Mesenchymal stem cell (in vitro differentiated cells and primary cell): Measurements from ENCODE around the gene MAP4K4.

Experiments used
- DNase-seq: peaks from one replicate; pipeline ENCODE4 v3.0.0-alpha.2; 2013
- H2AFZ ChIP-seq: one replicate; pipeline ENCODE4 v1.6.1; 2013; ENCODE audit warnings: low read depth, mild to moderate bottlenecking, control low read depth, inconsistent platforms, low read length, moderate library complexity
- H2AK5ac ChIP-seq: 2 replicates; pipeline ENCODE4 v1.6.1; 2013; ENCODE audit warnings: low read length, moderate library complexity, mild to moderate bottlenecking, inconsistent platforms; ENCODE audit not compliant: severe bottlenecking
- H2BK120ac ChIP-seq: one replicate; pipeline ENCODE4 v1.6.1; 2013; ENCODE audit warnings: low read depth, mild to moderate bottlenecking, inconsistent platforms, low read length, moderate library complexity
- H2BK12ac ChIP-seq, 2 experiments: one replicate each; pipeline ENCODE4 v1.6.1; 2013; ENCODE audit warnings: inconsistent platforms in 2 of 2, low read length in 2 of 2, mild to moderate bottlenecking in 2 of 2, moderate library complexity in 2 of 2, control low read depth in 1 of 2
- H2BK15ac ChIP-seq: one replicate; pipeline ENCODE4 v1.6.1; 2013; ENCODE audit warnings: mild to moderate bottlenecking, low read depth, inconsistent platforms; ENCODE audit not compliant: poor library complexity, severe bottlenecking
- H2BK5ac ChIP-seq: 2 replicates; pipeline ENCODE4 v1.6.1; 2013; ENCODE audit warnings: low read depth, mild to moderate bottlenecking, low read length, control low read depth, inconsistent platforms; ENCODE audit not compliant: poor library complexity, severe bottlenecking
- H3K14ac ChIP-seq, 2 experiments: one replicate each; pipeline ENCODE4 v1.6.1; 2013; ENCODE audit warnings: inconsistent platforms in 2 of 2, low read length in 2 of 2, control low read depth in 1 of 2, mild to moderate bottlenecking in 1 of 2, moderate library complexity in 1 of 2
- H3K18ac ChIP-seq, 2 experiments: one replicate each; pipeline ENCODE4 v1.6.1; 2013; ENCODE audit warnings: inconsistent platforms in 2 of 2, low read length in 2 of 2, control low read depth in 1 of 2, low read depth in 1 of 2, mild to moderate bottlenecking in 1 of 2
- H3K23ac ChIP-seq, 2 experiments: one replicate each; pipeline ENCODE4 v1.6.1; 2013; ENCODE audit warnings: inconsistent platforms in 2 of 2, low read length in 2 of 2, mild to moderate bottlenecking in 2 of 2, moderate library complexity in 2 of 2, control low read depth in 1 of 2
- H3K27ac ChIP-seq: 2 replicates; pipeline ENCODE4 v1.5.1; 2013; ENCODE audit warnings: mild to moderate bottlenecking, moderate library complexity, low read length, control low read depth, inconsistent platforms; ENCODE audit not compliant: poor library complexity, severe bottlenecking
- H3K27me3 ChIP-seq, 2 experiments: 2 replicates each; pipeline versions ENCODE4 v1.6.1 to v1.7.0; 2013; ENCODE audit warnings: low read length in 2 of 2, mild to moderate bottlenecking in 2 of 2, moderate library complexity in 2 of 2, control low read depth in 1 of 2, inconsistent platforms in 1 of 2; ENCODE audit not compliant: control insufficient read depth in 1 of 2, insufficient read depth in 1 of 2
- H3K36me3 ChIP-seq, 2 experiments: 2 replicates each; pipeline versions ENCODE4 v1.6.1 to v1.7.0; 2013; ENCODE audit warnings: low read length in 2 of 2, control low read depth in 1 of 2, inconsistent platforms in 1 of 2, low read depth in 1 of 2, mild to moderate bottlenecking in 1 of 2; ENCODE audit not compliant: insufficient read depth in 2 of 2, control insufficient read depth in 1 of 2
- H3K4ac ChIP-seq, 2 experiments: one replicate each; pipeline ENCODE4 v1.6.1; 2013; ENCODE audit warnings: inconsistent platforms in 2 of 2, low read length in 2 of 2, mild to moderate bottlenecking in 2 of 2, moderate library complexity in 2 of 2, control low read depth in 1 of 2, low read depth in 1 of 2
- H3K4me1 ChIP-seq: 2 replicates; pipeline ENCODE4 v1.6.1; 2013; ENCODE audit warnings: low read depth, low read length, control low read depth; ENCODE audit not compliant: control insufficient read depth, insufficient read depth
- H3K4me2 ChIP-seq: 2 replicates; pipeline ENCODE4 v1.6.1; 2013; ENCODE audit warnings: low read length, mild to moderate bottlenecking, inconsistent platforms; ENCODE audit not compliant: poor library complexity, severe bottlenecking
- H3K4me3 ChIP-seq, 2 experiments: 2 replicates each; pipeline versions ENCODE4 v1.5.1 to v1.7.0; 2013; ENCODE audit warnings: low read length in 2 of 2, mild to moderate bottlenecking in 2 of 2, control low read depth in 1 of 2, low read depth in 1 of 2; ENCODE audit not compliant: insufficient read depth in 1 of 2
- H3K79me1 ChIP-seq: replicated peaks from 2 replicates; pipeline ENCODE4 v1.6.1; 2013; ENCODE audit warnings: mild to moderate bottlenecking, control low read depth, low read length, inconsistent platforms; ENCODE audit not compliant: poor library complexity, severe bottlenecking
- H3K9ac ChIP-seq: 2 replicates; pipeline ENCODE4 v1.7.0; 2013; ENCODE audit warnings: mild to moderate bottlenecking, low read length, moderate library complexity
- H3K9me3 ChIP-seq: 2 replicates; pipeline ENCODE4 v1.7.0; 2013; ENCODE audit warnings: mild to moderate bottlenecking, low read length; ENCODE audit not compliant: control insufficient read depth
- H4K8ac ChIP-seq: one replicate; pipeline ENCODE4 v1.6.1; 2013; ENCODE audit warnings: inconsistent platforms, mild to moderate bottlenecking, low read length, moderate library complexity
- H4K91ac ChIP-seq: one replicate; pipeline ENCODE4 v1.6.1; 2013; ENCODE audit warnings: mild to moderate bottlenecking, low read length, inconsistent platforms
- WGBS: methylation state at CpG from one replicate; pipeline ENCODE4 v1.1.7; 2013; ENCODE audit warnings: mixed read lengths; 5-methylcytosine and 5-hydroxymethylcytosine counted together

The MAP4K4 gene

GRCh38 chr2:101847661-101848339 is 150.3 kb downstream of the MAP4K4 start:
- peaks cover 6 to 99% of the 10 kb centered on the region in 2 experiments for H3K36me3 ChIP-seq
- H4K91ac ChIP-seq: no peak overlapping the region
- 99% methylated on average over 3 of the region's 4 CpGs for WGBS
- H2BK5ac ChIP-seq: no peak overlapping the region
- no peaks in the 10 kb centered on the region for H3K27me3 ChIP-seq
- H3K4me2 ChIP-seq: no peak overlapping the region
- DNase-seq: no peak
- H4K8ac ChIP-seq: no peak overlapping the region
- H2AFZ ChIP-seq: no peak overlapping the region
- peaks cover 10% of the 10 kb centered on the region for H3K4me1 ChIP-seq
- H3K4me3 ChIP-seq: no peak overlapping the region
- H2BK15ac ChIP-seq: no peak overlapping the region
- H3K14ac ChIP-seq: no peak overlapping the region
- peaks cover 30% of the 10 kb centered on the region for H3K79me1 ChIP-seq
- no peak overlapping the region for H3K9ac ChIP-seq
- H2BK12ac ChIP-seq: no peak overlapping the region
- no peak overlapping the region for H3K27ac ChIP-seq
- no peaks in the 10 kb centered on the region for H3K9me3 ChIP-seq
- no peak overlapping the region for H2AK5ac ChIP-seq
- H3K18ac ChIP-seq: no peak overlapping the region
- no peak overlapping the region for H2BK120ac ChIP-seq
- H3K23ac ChIP-seq: no peak overlapping the region
- no peak overlapping the region for H3K4ac ChIP-seq

GRCh38 chr2:101848769-101849410 is 151.4 kb downstream of the MAP4K4 start:
- H2AFZ ChIP-seq: no peak overlapping the region
- no peak overlapping the region for H4K8ac ChIP-seq
- no peaks in the 10 kb centered on the region for H3K27me3 ChIP-seq
- DNase-seq: no peak
- H3K79me1 ChIP-seq: peaks cover 26% of the 10 kb centered on the region
- no peaks in the 10 kb centered on the region for H3K9me3 ChIP-seq
- H2BK15ac ChIP-seq: no peak overlapping the region
- H3K23ac ChIP-seq: no peak overlapping the region
- no peak overlapping the region for H2BK120ac ChIP-seq
- H3K4me3 ChIP-seq: no peak overlapping the region
- 88% methylated on average over 6 of the region's 6 CpGs for WGBS
- no peak overlapping the region for H3K27ac ChIP-seq
- no peak overlapping the region for H2BK12ac ChIP-seq
- H3K18ac ChIP-seq: no peak overlapping the region
- H3K4ac ChIP-seq: no peak overlapping the region
- no peak overlapping the region for H3K4me2 ChIP-seq
- H3K14ac ChIP-seq: no peak overlapping the region
- H4K91ac ChIP-seq: no peak overlapping the region
- peaks cover 6 to 100% of the 10 kb centered on the region in 2 experiments for H3K36me3 ChIP-seq
- peaks cover 5% of the 10 kb centered on the region for H3K4me1 ChIP-seq
- H3K9ac ChIP-seq: peak overlapping the region; percentile 47
- no peak overlapping the region for H2BK5ac ChIP-seq
- no peak overlapping the region for H2AK5ac ChIP-seq

GRCh38 chr2:101850450-101850849 is 152.9 kb downstream of the MAP4K4 start:
- Histone ChIP-seq H2AK5ac (no peak overlapping the region), H3K4me2 (no peak overlapping the region), H2BK5ac (no peak overlapping the region), H2AFZ (no peak overlapping the region), H3K4me3 (no peak overlapping the region), H3K23ac (no peak overlapping the region), H3K18ac (no peak overlapping the region), H4K8ac (no peak overlapping the region), H3K9me3 (no peaks in the 10 kb centered on the region), H4K91ac (no peak overlapping the region), H2BK120ac (no peak overlapping the region), H2BK15ac (no peak overlapping the region), H3K27me3 (no peaks in the 10 kb centered on the region), H3K36me3 (peaks cover 10 to 100% of the 10 kb centered on the region in 2 experiments), H2BK12ac (no peak overlapping the region), H3K9ac (peak overlapping the region; percentile 47), H3K79me1 (peaks cover 33% of the 10 kb centered on the region), H3K14ac (no peak overlapping the region), H3K27ac (no peak overlapping the region), H3K4me1 (no peaks in the 10 kb centered on the region), H3K4ac (no peak overlapping the region)
- WGBS: no CpG with 5 or more reads among the region's 2 CpGs
- DNase-seq: no peak

- 100% methylated on average over 2 of the region's 2 CpGs for WGBS
- H3K4me2 ChIP-seq: no peak overlapping the region
- H3K23ac ChIP-seq: no peak overlapping the region
- no peak overlapping the region for H3K4ac ChIP-seq
- no peak overlapping the region for H3K14ac ChIP-seq
- H3K27me3 ChIP-seq: no peaks in the 10 kb centered on the region
- no peak overlapping the region for H4K91ac ChIP-seq
- H4K8ac ChIP-seq: no peak overlapping the region
- no peaks in the 10 kb centered on the region for H3K9me3 ChIP-seq
- H2AFZ ChIP-seq: no peak overlapping the region
- H2AK5ac ChIP-seq: no peak overlapping the region
- no peak overlapping the region for H3K27ac ChIP-seq
- H2BK15ac ChIP-seq: no peak overlapping the region
- no peak overlapping the region for H3K18ac ChIP-seq
- peaks cover 35% of the 10 kb centered on the region for H3K79me1 ChIP-seq
- no peak overlapping the region for H2BK5ac ChIP-seq
- H3K4me1 ChIP-seq: no peaks in the 10 kb centered on the region
- no peak overlapping the region for H3K4me3 ChIP-seq
- H2BK120ac ChIP-seq: no peak overlapping the region
- peak overlapping the region; percentile 47 for H3K9ac ChIP-seq
- H3K36me3 ChIP-seq: peaks cover 14 to 100% of the 10 kb centered on the region in 2 experiments
- no peak for DNase-seq
- H2BK12ac ChIP-seq: no peak overlapping the region
These were observed 153.5 kb downstream of the MAP4K4 start for GRCh38 chr2:101850991-101851390.
